ENCODE measurements around the gene GGTLC2. TPM values are rescaled to one million over a fixed set of nuclear protein-coding genes. Genes with fewer than 3 reads are reported as not detected.
"Not testable (repeated sequence)": the region's sequence is repeated elsewhere in the genome, so short reads cannot be mapped to it uniquely, and the experiment has no call there.

GGTLC2 gene
- total and polyA plus RNA-seq, 3 experiments from 2014 or later, result not detected

- H3K27me3 Mint-ChIP-seq, result peaks cover 0 to 2% of the 10 kb centered on the region in 2 donors
- no peaks in the 10 kb centered on the region for H3K36me3 ChIP-seq (ENCODE audit: insufficient read depth, low read length)
- POLR2A ChIA-PET, result no interaction called here
- no peak overlapping the region for H3K4me3 ChIP-seq (ENCODE audit: low read length)
- H3K27ac Mint-ChIP-seq, result no peak overlapping the region
- CTCF ChIA-PET, result interaction anchor here (0.8 to 1.8 kb wide), 5 partner anchors 24 to 274 kb away, joined by 3 to 9 read pairs (median 3); no protein-coding TSS in a partner anchor
- H3K4me1 Mint-ChIP-seq, result no peaks in the 10 kb centered on the region
- H3K4me1 ChIP-seq (ENCODE audit: insufficient read depth, low read length), result no peaks in the 10 kb centered on the region
- H3K9me3 ChIP-seq (ENCODE audit: low read length), result no peaks in the 10 kb centered on the region
- no peaks in the 10 kb centered on the region for H3K9me3 Mint-ChIP-seq
- no peak for DNase-seq
- H3K27ac ChIP-seq (ENCODE audit: low read depth, low read length), result no peak overlapping the region
- H3K4me3 Mint-ChIP-seq, result no peak overlapping the region
- H3K27me3 ChIP-seq (ENCODE audit: insufficient read depth, low read length, poor library complexity, severe bottlenecking), result no peaks in the 10 kb centered on the region
- H3K36me3 Mint-ChIP-seq, result no peaks in the 10 kb centered on the region
Measured at GRCh38 chr22:22685586-22685985, 41.2 kb downstream of the GGTLC2 start.

GRCh38 chr22:22686202-22687115 lies 42.0 kb downstream of the GGTLC2 start:
- H3K27ac ChIP-seq (ENCODE audit: low read depth, low read length); H3K27me3 Mint-ChIP-seq; H3K4me1 Mint-ChIP-seq; H3K36me3 ChIP-seq (ENCODE audit: insufficient read depth, low read length); H3K36me3 Mint-ChIP-seq; H3K4me3 ChIP-seq (ENCODE audit: low read length); H3K9me3 ChIP-seq (ENCODE audit: low read length); H3K27me3 ChIP-seq (ENCODE audit: insufficient read depth, low read length, poor library complexity, severe bottlenecking); H3K4me3 Mint-ChIP-seq; H3K9me3 Mint-ChIP-seq; DNase-seq; H3K4me1 ChIP-seq (ENCODE audit: insufficient read depth, low read length); POLR2A ChIA-PET: not testable (repeated sequence)
- H3K27ac Mint-ChIP-seq, result peak overlapping the region in 1 of 8 donors; percentile 55
- CTCF ChIA-PET, result interaction anchor here (0.8 kb wide), 1 partner anchor 274 kb away, joined by 3 read pairs; no protein-coding TSS in a partner anchor

- Mint-ChIP-seq H3K9me3 (no peaks in the 10 kb centered on the region), H3K4me3 (no peak overlapping the region), H3K36me3 (no peaks in the 10 kb centered on the region), H3K27me3 (peaks cover 0 to 2% of the 10 kb centered on the region in 2 donors), H3K4me1 (no peaks in the 10 kb centered on the region), H3K27ac (no peak overlapping the region)
- no peak for DNase-seq
- Histone ChIP-seq H3K4me1 (ENCODE audit: insufficient read depth, low read length) (no peaks in the 10 kb centered on the region), H3K27ac (ENCODE audit: low read depth, low read length) (no peak overlapping the region), H3K4me3 (ENCODE audit: low read length) (no peak overlapping the region), H3K36me3 (ENCODE audit: insufficient read depth, low read length) (no peaks in the 10 kb centered on the region), H3K9me3 (ENCODE audit: low read length) (no peaks in the 10 kb centered on the region), H3K27me3 (ENCODE audit: insufficient read depth, low read length, poor library complexity, severe bottlenecking) (no peaks in the 10 kb centered on the region)
- CTCF ChIA-PET, result no interaction called here
- POLR2A ChIA-PET, result no interaction called here
Measured at GRCh38 chr22:22687638-22688500, 43.5 kb downstream of the GGTLC2 start.

- POLR2A ChIA-PET, result no interaction called here
- Mint-ChIP-seq H3K36me3 (no peaks in the 10 kb centered on the region), H3K27me3 (peaks cover 0 to 3% of the 10 kb centered on the region in 2 donors), H3K27ac (no peak overlapping the region), H3K4me3 (no peak overlapping the region), H3K4me1 (no peaks in the 10 kb centered on the region), H3K9me3 (no peaks in the 10 kb centered on the region)
- Histone ChIP-seq H3K9me3 (ENCODE audit: low read length) (no peaks in the 10 kb centered on the region), H3K27ac (ENCODE audit: low read depth, low read length) (no peak overlapping the region), H3K27me3 (ENCODE audit: insufficient read depth, low read length, poor library complexity, severe bottlenecking) (no peaks in the 10 kb centered on the region), H3K4me3 (ENCODE audit: low read length) (no peak overlapping the region), H3K4me1 (ENCODE audit: insufficient read depth, low read length) (no peaks in the 10 kb centered on the region), H3K36me3 (ENCODE audit: insufficient read depth, low read length) (no peaks in the 10 kb centered on the region)
- CTCF ChIA-PET, result interaction anchor here (0.8 to 1.8 kb wide), 4 partner anchors 20 to 267 kb away, joined by 3 to 4 read pairs (median 4); no protein-coding TSS in a partner anchor
- DNase-seq, result no peak
Measured at GRCh38 chr22:22689621-22690345, 45.4 kb downstream of the GGTLC2 start.

GRCh38 chr22:22691055-22691454 lies 46.6 kb downstream of the GGTLC2 start:
- no peaks in the 10 kb centered on the region for H3K4me1 Mint-ChIP-seq
- CTCF ChIA-PET, result no interaction called here
- peaks cover 0 to 3% of the 10 kb centered on the region in 2 donors for H3K27me3 Mint-ChIP-seq

GRCh38 chr22:22691716-22692701 lies 47.6 kb downstream of the GGTLC2 start:
- H3K36me3 ChIP-seq (ENCODE audit: insufficient read depth, low read length), result no peaks in the 10 kb centered on the region

More at GRCh38 chr22:22691055-22691454, 46.6 kb downstream of the GGTLC2 start:
- POLR2A ChIA-PET, result no interaction called here
- Histone ChIP-seq H3K4me3 (ENCODE audit: low read length) (no peak overlapping the region), H3K27me3 (ENCODE audit: insufficient read depth, low read length, poor library complexity, severe bottlenecking) (no peaks in the 10 kb centered on the region), H3K9me3 (ENCODE audit: low read length) (no peaks in the 10 kb centered on the region), H3K27ac (ENCODE audit: low read depth, low read length) (no peak overlapping the region), H3K4me1 (ENCODE audit: insufficient read depth, low read length) (no peaks in the 10 kb centered on the region), H3K36me3 (ENCODE audit: insufficient read depth, low read length) (no peaks in the 10 kb centered on the region)
- H3K27ac Mint-ChIP-seq, result peak overlapping the region in 1 of 8 donors; percentile 54
- no peaks in the 10 kb centered on the region for H3K9me3 Mint-ChIP-seq
- DNase-seq, result no peak
- H3K4me3 Mint-ChIP-seq, result no peak overlapping the region
- H3K36me3 Mint-ChIP-seq, result no peaks in the 10 kb centered on the region

More at GRCh38 chr22:22691716-22692701, 47.6 kb downstream of the GGTLC2 start:
- Histone ChIP-seq H3K27ac (ENCODE audit: low read depth, low read length) (no peak overlapping the region), H3K4me1 (ENCODE audit: insufficient read depth, low read length) (no peaks in the 10 kb centered on the region), H3K9me3 (ENCODE audit: low read length) (no peaks in the 10 kb centered on the region), H3K4me3 (ENCODE audit: low read length) (no peak overlapping the region), H3K27me3 (ENCODE audit: insufficient read depth, low read length, poor library complexity, severe bottlenecking) (no peaks in the 10 kb centered on the region)
- peak overlapping the region in 1 of 8 donors; percentile 38 for H3K27ac Mint-ChIP-seq
- ChIA-PET POLR2A (no interaction called here), CTCF (interaction anchor here (1.1 to 2.5 kb wide), 6 partner anchors 10 to 192 kb away, joined by 4 to 13 read pairs (median 6); no protein-coding TSS in a partner anchor)
- no peaks in the 10 kb centered on the region for H3K4me1 Mint-ChIP-seq
- H3K36me3 Mint-ChIP-seq, result no peaks in the 10 kb centered on the region
- H3K27me3 Mint-ChIP-seq, result peaks cover 0 to 3% of the 10 kb centered on the region in 2 donors
- H3K9me3 Mint-ChIP-seq, result no peaks in the 10 kb centered on the region
- no peak for DNase-seq
- no peak overlapping the region for H3K4me3 Mint-ChIP-seq
